ENCODE data around the gene CUEDC1.

Gene CUEDC1

GRCh38 chr17:57915544-57915943 lies 39.7 kb downstream of the CUEDC1 start:
- DNase-seq (ENCODE audit: low read depth): no peak

GRCh38 chr17:57914273-57915142 lies 40.7 kb downstream of the CUEDC1 start:
- DNase-seq (ENCODE audit: low read depth): no peak

- DNase-seq (ENCODE audit: low read depth): no peak
Measured at GRCh38 chr17:57913575-57914272, 41.5 kb downstream of the CUEDC1 start.

GRCh38 chr17:57911834-57912673 lies 43.2 kb downstream of the CUEDC1 start:
- no peak for DNase-seq (ENCODE audit: low read depth)

- no peak for DNase-seq (ENCODE audit: low read depth)
Measured at GRCh38 chr17:57910462-57911420, 44.5 kb downstream of the CUEDC1 start.

GRCh38 chr17:57909551-57909950 lies 45.7 kb downstream of the CUEDC1 start:
- no peak for DNase-seq (ENCODE audit: low read depth)

GRCh38 chr17:57908278-57908677 lies 46.9 kb downstream of the CUEDC1 start:
- no peak for DNase-seq (ENCODE audit: low read depth)

GRCh38 chr17:57906910-57907309 lies 48.3 kb downstream of the CUEDC1 start:
- DNase-seq (ENCODE audit: low read depth): no peak

- DNase-seq (ENCODE audit: low read depth): no peak
Measured at GRCh38 chr17:57905875-57906455, 49.2 kb downstream of the CUEDC1 start.

GRCh38 chr17:57903961-57904360 lies 51.3 kb downstream of the CUEDC1 start:
- DNase-seq (ENCODE audit: low read depth): no peak

- DNase-seq (ENCODE audit: low read depth): no peak
Measured at GRCh38 chr17:57902800-57903759, 52.1 kb downstream of the CUEDC1 start.

- DNase-seq (ENCODE audit: low read depth): no peak
Measured at GRCh38 chr17:57902117-57902799, 53.0 kb downstream of the CUEDC1 start.

GRCh38 chr17:57900991-57901743 lies 54.0 kb downstream of the CUEDC1 start:
- DNase-seq (ENCODE audit: low read depth): no peak

- DNase-seq (ENCODE audit: low read depth): no peak
Measured at GRCh38 chr17:57899822-57900221, 55.4 kb downstream of the CUEDC1 start.

- DNase-seq (ENCODE audit: low read depth): no peak
Measured at GRCh38 chr17:57899391-57899790, 55.8 kb downstream of the CUEDC1 start.

- no peak for DNase-seq (ENCODE audit: low read depth)
Measured at GRCh38 chr17:57898487-57899311, 56.5 kb downstream of the CUEDC1 start.

GRCh38 chr17:57895382-57896060 lies 59.7 kb downstream of the CUEDC1 start:
- no peak for DNase-seq (ENCODE audit: low read depth)

All from non-pigmented ciliary epithelial cell (primary cell).